Activated naive CD4-positive, alpha-beta T cell treated with anti-CD3 and anti-CD28 coated beads, Interleukin-2, amount 50 U/mL, for 24 hours (primary cell): ENCODE results near the gene SHH.
"Not testable (repeated sequence)": the region's sequence is repeated elsewhere in the genome, so short reads cannot be mapped to it uniquely, and the experiment has no call there.

Experiments used
- H3K27ac Mint-ChIP-seq: one replicate; pipeline ENCODE4 v1.8.0; 2021; ENCODE audit warnings: mild to moderate bottlenecking, mixed read lengths
- H3K27me3 Mint-ChIP-seq: one replicate; pipeline ENCODE4 v1.8.0; 2021; ENCODE audit warnings: mixed read lengths
- H3K36me3 Mint-ChIP-seq: one replicate; pipeline ENCODE4 v1.8.0; 2021; ENCODE audit warnings: mixed read lengths
- H3K4me1 Mint-ChIP-seq: one replicate; pipeline ENCODE4 v1.8.0; 2021; ENCODE audit warnings: mixed read lengths
- H3K4me3 Mint-ChIP-seq: one replicate; pipeline ENCODE4 v1.8.0; 2021; ENCODE audit warnings: mild to moderate bottlenecking, mixed read lengths
- H3K9me3 Mint-ChIP-seq: one replicate; pipeline ENCODE4 v1.8.0; 2021; ENCODE audit warnings: mixed read lengths

SHH gene

GRCh38 chr7:155833651-155834050 lies 21.4 kb upstream of the SHH start:
- H3K27me3 Mint-ChIP-seq: no peaks in the 10 kb centered on the region
- no peaks in the 10 kb centered on the region for H3K9me3 Mint-ChIP-seq
- H3K36me3 Mint-ChIP-seq: no peaks in the 10 kb centered on the region
- no peaks in the 10 kb centered on the region for H3K4me1 Mint-ChIP-seq
- no peak overlapping the region for H3K4me3 Mint-ChIP-seq
- H3K27ac Mint-ChIP-seq: no peak overlapping the region

GRCh38 chr7:155832581-155832981 lies 20.3 kb upstream of the SHH start:
- no peaks in the 10 kb centered on the region for H3K27me3 Mint-ChIP-seq
- H3K36me3 Mint-ChIP-seq: no peaks in the 10 kb centered on the region

GRCh38 chr7:155831807-155832524 lies 19.7 kb upstream of the SHH start:
- H3K27ac Mint-ChIP-seq: no peak overlapping the region
- H3K27me3 Mint-ChIP-seq: no peaks in the 10 kb centered on the region
- no peaks in the 10 kb centered on the region for H3K36me3 Mint-ChIP-seq
- no peaks in the 10 kb centered on the region for H3K4me1 Mint-ChIP-seq
- H3K9me3 Mint-ChIP-seq: no peaks in the 10 kb centered on the region
- H3K4me3 Mint-ChIP-seq: no peak overlapping the region

More at GRCh38 chr7:155832581-155832981, 20.3 kb upstream of the SHH start:
- Mint-ChIP-seq H3K27ac (no peak overlapping the region), H3K4me3 (no peak overlapping the region), H3K4me1 (no peaks in the 10 kb centered on the region), H3K9me3 (no peaks in the 10 kb centered on the region)

- no peaks in the 10 kb centered on the region for H3K9me3 Mint-ChIP-seq
- peaks cover under 1% of the 10 kb centered on the region for H3K27me3 Mint-ChIP-seq
- no peaks in the 10 kb centered on the region for H3K4me1 Mint-ChIP-seq
- H3K4me3 Mint-ChIP-seq: no peak overlapping the region
- no peak overlapping the region for H3K27ac Mint-ChIP-seq
- H3K36me3 Mint-ChIP-seq: no peaks in the 10 kb centered on the region
These were observed 18.9 kb upstream of the SHH start for GRCh38 chr7:155830961-155831806.

GRCh38 chr7:155829796-155830470 lies 17.7 kb upstream of the SHH start:
- H3K27me3 Mint-ChIP-seq: peaks cover 2% of the 10 kb centered on the region
- H3K9me3 Mint-ChIP-seq: no peaks in the 10 kb centered on the region
- H3K4me3 Mint-ChIP-seq: no peak overlapping the region
- H3K4me1 Mint-ChIP-seq: no peaks in the 10 kb centered on the region
- H3K36me3 Mint-ChIP-seq: no peaks in the 10 kb centered on the region
- no peak overlapping the region for H3K27ac Mint-ChIP-seq

- Mint-ChIP-seq H3K4me1 (no peaks in the 10 kb centered on the region), H3K4me3 (no peak overlapping the region), H3K27me3 (peaks cover 8% of the 10 kb centered on the region), H3K27ac (no peak overlapping the region), H3K36me3 (no peaks in the 10 kb centered on the region), H3K9me3 (no peaks in the 10 kb centered on the region)
These were observed 13.1 kb upstream of the SHH start for GRCh38 chr7:155825336-155825735.

GRCh38 chr7:155824227-155824886 lies 12.1 kb upstream of the SHH start:
- Mint-ChIP-seq H3K4me1 (no peaks in the 10 kb centered on the region), H3K27me3 (peaks cover 9% of the 10 kb centered on the region), H3K27ac (no peak overlapping the region), H3K9me3 (no peaks in the 10 kb centered on the region), H3K4me3 (no peak overlapping the region), H3K36me3 (no peaks in the 10 kb centered on the region)

GRCh38 chr7:155821851-155822250 lies 9.6 kb upstream of the SHH start:
- Mint-ChIP-seq H3K9me3 (no peaks in the 10 kb centered on the region), H3K4me1 (no peaks in the 10 kb centered on the region), H3K27me3 (peaks cover 15% of the 10 kb centered on the region), H3K27ac (no peak overlapping the region), H3K36me3 (no peaks in the 10 kb centered on the region), H3K4me3 (no peak overlapping the region)

- H3K4me3 Mint-ChIP-seq: no peak overlapping the region
- H3K27ac Mint-ChIP-seq: no peak overlapping the region
- no peaks in the 10 kb centered on the region for H3K9me3 Mint-ChIP-seq
- no peaks in the 10 kb centered on the region for H3K4me1 Mint-ChIP-seq
- no peaks in the 10 kb centered on the region for H3K36me3 Mint-ChIP-seq
- peaks cover 14% of the 10 kb centered on the region for H3K27me3 Mint-ChIP-seq
These were observed 8.5 kb upstream of the SHH start for GRCh38 chr7:155820788-155821187.

- no peak overlapping the region for H3K4me3 Mint-ChIP-seq
- H3K4me1 Mint-ChIP-seq: peaks cover 5% of the 10 kb centered on the region
- H3K36me3 Mint-ChIP-seq: no peaks in the 10 kb centered on the region
- H3K27me3 Mint-ChIP-seq: peaks cover 18% of the 10 kb centered on the region
- no peak overlapping the region for H3K27ac Mint-ChIP-seq
- H3K9me3 Mint-ChIP-seq: no peaks in the 10 kb centered on the region
These were observed 8.0 kb upstream of the SHH start for GRCh38 chr7:155820246-155820645.

- Mint-ChIP-seq H3K4me3 (no peak overlapping the region), H3K36me3 (no peaks in the 10 kb centered on the region), H3K4me1 (peaks cover 6% of the 10 kb centered on the region), H3K27ac (no peak overlapping the region), H3K27me3 (peaks cover 19% of the 10 kb centered on the region), H3K9me3 (no peaks in the 10 kb centered on the region)
These were observed 6.9 kb upstream of the SHH start for GRCh38 chr7:155819186-155819585.

- no peak overlapping the region for H3K4me3 Mint-ChIP-seq
- no peaks in the 10 kb centered on the region for H3K9me3 Mint-ChIP-seq
- peaks cover 22% of the 10 kb centered on the region for H3K27me3 Mint-ChIP-seq
- peaks cover 6% of the 10 kb centered on the region for H3K4me1 Mint-ChIP-seq
- H3K36me3 Mint-ChIP-seq: no peaks in the 10 kb centered on the region
- H3K27ac Mint-ChIP-seq: no peak overlapping the region
These were observed 6.5 kb upstream of the SHH start for GRCh38 chr7:155818820-155819168.

GRCh38 chr7:155818154-155818819 lies 6.0 kb upstream of the SHH start:
- Mint-ChIP-seq H3K4me1 (peaks cover 6% of the 10 kb centered on the region), H3K9me3 (no peaks in the 10 kb centered on the region), H3K27me3 (peaks cover 24% of the 10 kb centered on the region), H3K4me3 (no peak overlapping the region), H3K36me3 (no peaks in the 10 kb centered on the region), H3K27ac (no peak overlapping the region)

- H3K9me3 Mint-ChIP-seq, H3K4me1 Mint-ChIP-seq, H3K27ac Mint-ChIP-seq, H3K36me3 Mint-ChIP-seq, H3K4me3 Mint-ChIP-seq: not testable (repeated sequence)
- peaks cover 28% of the 10 kb centered on the region for H3K27me3 Mint-ChIP-seq
These were observed 5.3 kb upstream of the SHH start for GRCh38 chr7:155817515-155817914.

- H3K9me3 Mint-ChIP-seq: no peaks in the 10 kb centered on the region
- H3K36me3 Mint-ChIP-seq: no peaks in the 10 kb centered on the region
- peaks cover 30% of the 10 kb centered on the region for H3K27me3 Mint-ChIP-seq
- H3K4me1 Mint-ChIP-seq: peaks cover 9% of the 10 kb centered on the region
- H3K4me3 Mint-ChIP-seq: no peak overlapping the region
- H3K27ac Mint-ChIP-seq: no peak overlapping the region
These were observed 4.7 kb upstream of the SHH start for GRCh38 chr7:155816996-155817395.
